Gastroesophageal sphincter (tissue), 4 donors: Measurements from ENCODE around the gene F10. TPM values are rescaled to one million over a fixed set of nuclear protein-coding genes. Genes with fewer than 3 reads are reported as not detected.

Experiments used
- ATAC-seq: fragments of 150-250 bp; one replicate; pipeline ENCODE4 v1.9.1; 2016; ENCODE audit warnings: mild to moderate bottlenecking, moderate library complexity
- H3K27ac ChIP-seq, 4 donors: fragments of 200-600 bp; sonication (generic) in 3 of 4; 1 replicate in 3 of 4; 2 replicates in 1 of 4; pipeline ENCODE4 v1.5.1; 2016 to 2019
- H3K27me3 ChIP-seq: fragments of 200-600 bp; sonication (generic); one replicate; pipeline ENCODE4 v1.5.1; 2019
- H3K36me3 ChIP-seq, 2 donors: fragments of 200-600 bp; sonication (generic); one replicate each; pipeline ENCODE4 v1.5.1; 2019; ENCODE audit warnings: control low read depth in 1 of 2
- H3K4me1 ChIP-seq, 3 donors: fragments of 200-600 bp; sonication (generic); 1 replicate in 2 of 3; 2 replicates in 1 of 3; pipeline ENCODE4 v1.5.1; 2016 to 2019; ENCODE audit warnings: control low read depth in 2 of 3
- H3K4me3 ChIP-seq, 2 donors: fragments of 200-600 bp; sonication (generic); one replicate each; pipeline ENCODE4 v1.5.1; 2019; ENCODE audit warnings: mild to moderate bottlenecking in 1 of 2, moderate library complexity in 1 of 2
- H3K9me3 ChIP-seq, 3 donors: fragments of 200-600 bp; sonication (generic); one replicate each; pipeline ENCODE4 v1.5.1; 2017 to 2019; ENCODE audit warnings: control low read depth in 2 of 3
- EP300 ChIP-seq: sonication (generic); formaldehyde crosslinking; IDR thresholded peaks from one replicate; pipeline ENCODE4 v1.6.1; 2017; ENCODE audit warnings: antibody characterized with exemption, mild to moderate bottlenecking
- POLR2A ChIP-seq, 2 donors: fragments of 450-650 bp; IDR thresholded peaks; one replicate each; pipeline ENCODE4 v1.6.1; 2017; ENCODE audit warnings: antibody characterized with exemption in 2 of 2, mild to moderate bottlenecking in 2 of 2, moderate library complexity in 1 of 2
- POLR2AphosphoS5 ChIP-seq: sonication (generic); formaldehyde crosslinking; IDR thresholded peaks from one replicate; pipeline ENCODE4 v1.6.1; 2017; ENCODE audit warnings: antibody characterized with exemption
- WGBS, 2 donors: methylation state at CpG; one replicate each; pipeline ENCODE4 v1.1.5; 2018; ENCODE audit warnings: low coverage in 1 of 2; 5-methylcytosine and 5-hydroxymethylcytosine counted together
- total RNA-seq, 4 donors: library from RNA; depleted of rRNA; stranded (reverse); fragments of >200 nt; gene quantifications; one replicate each; pipeline ENCODE4 v1.1.0, GENCODE V29; 2016
- TF ChIP-seq, protein P1 (sequence below), 4 experiments: fragments of 200-600 bp in 2 of 4; fragments of 450-650 bp in 2 of 4; sonication (generic) in 1 of 4; IDR thresholded peaks; one replicate each; pipeline ENCODE4 v1.5.1; 2017 to 2019; ENCODE audit warnings: antibody characterized with exemption in 4 of 4, mild to moderate bottlenecking in 2 of 4, moderate library complexity in 2 of 4

F10 gene
- total RNA-seq, 4 donors from 2014 or later = 6.9 to 51.7 (median 12.0) TPM

DNA sequence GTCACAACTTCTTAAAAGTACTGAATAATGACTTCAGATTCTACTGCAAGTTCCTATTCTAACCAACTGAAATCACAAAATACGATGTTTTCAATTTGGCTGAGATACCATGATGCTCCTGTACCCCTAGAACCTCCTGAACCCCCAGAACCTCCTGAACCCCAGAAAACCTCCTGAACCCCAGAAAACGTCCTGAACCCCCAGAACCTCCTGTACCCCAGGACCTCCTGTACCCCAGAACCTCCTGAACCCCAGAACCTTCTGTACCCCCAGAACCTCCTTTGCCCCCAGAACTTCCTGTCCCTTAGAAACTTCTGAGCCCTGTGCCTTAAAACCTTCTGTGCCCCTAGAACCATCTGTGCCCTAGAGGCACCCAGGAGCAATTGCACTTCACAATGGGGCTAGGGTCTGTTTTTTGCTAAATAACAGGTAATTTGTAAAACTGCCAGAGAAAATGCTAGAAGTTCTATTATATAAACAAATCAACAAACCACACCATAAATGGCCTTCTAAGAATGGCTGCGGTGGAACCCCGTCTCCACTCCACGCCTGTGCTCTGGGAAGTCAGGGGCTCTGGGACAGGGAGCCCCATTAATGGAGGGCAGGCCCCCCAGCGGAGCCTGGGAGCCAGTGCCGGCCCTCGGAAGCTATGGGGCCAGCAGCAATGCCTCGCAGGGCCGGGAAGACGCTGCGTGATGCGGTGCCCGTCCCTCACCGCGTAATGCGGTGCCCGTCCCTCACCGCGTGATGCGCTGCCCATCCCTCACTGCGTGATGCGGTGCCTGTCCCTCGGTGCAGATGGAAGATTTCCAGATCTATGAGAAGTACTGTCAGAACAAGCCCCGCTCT, 38.3 kb upstream of the F10 start:
- Histone ChIP-seq H3K4me1 (peaks cover 0 to 4% (median 0%) of the 10 kb centered on the region in 3 donors), H3K4me3 (no peak overlapping the region), H3K9me3 (no peaks in the 10 kb centered on the region), H3K36me3 (peaks cover 0 to 22% of the 10 kb centered on the region in 2 donors), H3K27me3 (peaks cover 37% of the 10 kb centered on the region), H3K27ac (no peak overlapping the region)
- TF ChIP-seq EP300 = no peak
- TF ChIP-seq, protein P1, sequence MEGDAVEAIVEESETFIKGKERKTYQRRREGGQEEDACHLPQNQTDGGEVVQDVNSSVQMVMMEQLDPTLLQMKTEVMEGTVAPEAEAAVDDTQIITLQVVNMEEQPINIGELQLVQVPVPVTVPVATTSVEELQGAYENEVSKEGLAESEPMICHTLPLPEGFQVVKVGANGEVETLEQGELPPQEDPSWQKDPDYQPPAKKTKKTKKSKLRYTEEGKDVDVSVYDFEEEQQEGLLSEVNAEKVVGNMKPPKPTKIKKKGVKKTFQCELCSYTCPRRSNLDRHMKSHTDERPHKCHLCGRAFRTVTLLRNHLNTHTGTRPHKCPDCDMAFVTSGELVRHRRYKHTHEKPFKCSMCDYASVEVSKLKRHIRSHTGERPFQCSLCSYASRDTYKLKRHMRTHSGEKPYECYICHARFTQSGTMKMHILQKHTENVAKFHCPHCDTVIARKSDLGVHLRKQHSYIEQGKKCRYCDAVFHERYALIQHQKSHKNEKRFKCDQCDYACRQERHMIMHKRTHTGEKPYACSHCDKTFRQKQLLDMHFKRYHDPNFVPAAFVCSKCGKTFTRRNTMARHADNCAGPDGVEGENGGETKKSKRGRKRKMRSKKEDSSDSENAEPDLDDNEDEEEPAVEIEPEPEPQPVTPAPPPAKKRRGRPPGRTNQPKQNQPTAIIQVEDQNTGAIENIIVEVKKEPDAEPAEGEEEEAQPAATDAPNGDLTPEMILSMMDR (IDR thresholded peaks at IDR 0.05) = no peak
- WGBS, 2 donors = 84 to 91% methylated on average over 3 to 25 of the region's 25 CpGs
- ATAC-seq = no peak

DNA sequence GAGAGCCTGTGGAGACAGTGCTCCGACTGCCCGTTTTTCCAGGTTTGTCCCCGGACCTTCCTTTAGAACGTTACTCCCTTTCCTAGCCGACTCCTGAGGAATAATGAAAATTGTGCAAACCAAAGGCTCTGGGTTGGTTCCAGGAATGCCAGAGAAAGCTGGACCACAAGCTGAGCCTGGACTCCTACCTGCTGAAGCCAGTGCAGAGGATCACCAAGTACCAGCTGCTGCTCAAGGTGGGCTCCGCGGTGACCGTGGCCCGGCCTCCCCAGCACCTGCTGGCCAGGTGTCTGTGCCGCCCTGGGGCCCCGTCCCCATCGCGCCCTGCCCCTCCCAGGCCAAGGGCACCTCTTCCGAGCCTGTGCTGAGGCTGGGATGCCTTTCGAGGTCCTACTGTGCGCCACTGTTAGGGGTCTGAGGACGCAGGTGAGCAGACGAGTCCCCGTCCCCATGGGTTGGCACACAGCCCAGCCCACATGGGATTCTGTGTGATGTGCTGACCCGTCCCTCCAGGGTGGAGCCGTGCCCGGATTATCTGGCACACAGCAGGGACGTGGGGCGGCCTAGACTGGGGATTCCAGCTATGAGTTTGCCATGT, 37.6 kb upstream of the F10 start:
- H3K27ac ChIP-seq = no peak overlapping the region
- WGBS, 2 donors = 74 to 86% methylated on average over 4 to 7 of the region's 24 CpGs
- H3K36me3 ChIP-seq = peaks cover 0 to 20% of the 10 kb centered on the region in 2 donors
- peaks cover 37% of the 10 kb centered on the region for H3K27me3 ChIP-seq
- H3K9me3 ChIP-seq = no peaks in the 10 kb centered on the region
- no peak overlapping the region for H3K4me3 ChIP-seq
- ATAC-seq = no peak
- no peak for TF ChIP-seq EP300
- no peak for TF ChIP-seq POLR2AphosphoS5
- TF ChIP-seq, protein P1 (IDR thresholded peaks at IDR 0.05) = no peak
- H3K4me1 ChIP-seq = peaks cover 0 to 4% (median 0%) of the 10 kb centered on the region in 3 donors

DNA sequence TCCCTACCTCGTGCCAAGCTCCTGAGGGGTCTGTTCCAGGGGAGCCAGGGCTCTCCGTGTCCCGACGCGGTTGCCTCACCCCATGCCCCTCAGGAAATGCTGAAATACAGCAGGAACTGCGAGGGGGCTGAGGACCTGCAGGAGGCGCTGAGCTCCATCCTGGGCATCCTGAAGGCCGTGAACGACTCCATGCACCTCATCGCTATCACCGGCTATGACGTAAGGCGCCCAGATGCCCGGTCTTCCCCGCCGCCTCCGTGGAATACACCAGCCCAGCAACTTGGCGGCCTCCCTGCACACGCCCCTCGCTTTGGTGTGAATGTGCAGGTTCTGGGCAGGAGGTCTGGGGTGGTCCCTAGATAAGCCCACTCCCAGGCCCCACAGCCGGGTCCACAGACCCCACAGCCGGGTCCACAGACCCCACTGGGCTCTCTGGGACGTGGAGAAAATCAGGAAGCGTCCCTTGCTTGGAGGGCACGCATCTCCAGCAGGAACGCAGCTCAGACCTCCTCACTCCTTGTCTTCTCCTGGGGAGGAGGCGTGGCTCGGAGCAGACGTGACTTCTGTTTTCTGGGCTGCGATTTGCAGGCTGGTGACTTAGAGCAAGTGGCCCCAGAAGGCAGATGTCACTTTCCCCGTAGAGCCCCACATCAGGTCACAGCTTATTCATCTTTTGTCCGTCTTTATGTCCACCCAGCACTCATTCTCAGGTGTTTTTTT, 36.4 kb upstream of the F10 start:
- Histone ChIP-seq H3K36me3 (peaks cover 0 to 20% of the 10 kb centered on the region in 2 donors), H3K4me3 (no peak overlapping the region), H3K4me1 (peaks cover 0 to 4% (median 0%) of the 10 kb centered on the region in 3 donors), H3K27me3 (peaks cover 30% of the 10 kb centered on the region), H3K9me3 (no peaks in the 10 kb centered on the region), H3K27ac (no peak overlapping the region)
- TF ChIP-seq, protein P1 (IDR thresholded peaks at IDR 0.05) = no peak
- TF ChIP-seq POLR2AphosphoS5 = no peak
- TF ChIP-seq EP300 = no peak
- no peak for TF ChIP-seq POLR2A (IDR thresholded peaks at IDR 0.05)
- no peak for ATAC-seq
- WGBS, 2 donors = 67 to 85% methylated on average over 6 of the region's 32 CpGs

DNA sequence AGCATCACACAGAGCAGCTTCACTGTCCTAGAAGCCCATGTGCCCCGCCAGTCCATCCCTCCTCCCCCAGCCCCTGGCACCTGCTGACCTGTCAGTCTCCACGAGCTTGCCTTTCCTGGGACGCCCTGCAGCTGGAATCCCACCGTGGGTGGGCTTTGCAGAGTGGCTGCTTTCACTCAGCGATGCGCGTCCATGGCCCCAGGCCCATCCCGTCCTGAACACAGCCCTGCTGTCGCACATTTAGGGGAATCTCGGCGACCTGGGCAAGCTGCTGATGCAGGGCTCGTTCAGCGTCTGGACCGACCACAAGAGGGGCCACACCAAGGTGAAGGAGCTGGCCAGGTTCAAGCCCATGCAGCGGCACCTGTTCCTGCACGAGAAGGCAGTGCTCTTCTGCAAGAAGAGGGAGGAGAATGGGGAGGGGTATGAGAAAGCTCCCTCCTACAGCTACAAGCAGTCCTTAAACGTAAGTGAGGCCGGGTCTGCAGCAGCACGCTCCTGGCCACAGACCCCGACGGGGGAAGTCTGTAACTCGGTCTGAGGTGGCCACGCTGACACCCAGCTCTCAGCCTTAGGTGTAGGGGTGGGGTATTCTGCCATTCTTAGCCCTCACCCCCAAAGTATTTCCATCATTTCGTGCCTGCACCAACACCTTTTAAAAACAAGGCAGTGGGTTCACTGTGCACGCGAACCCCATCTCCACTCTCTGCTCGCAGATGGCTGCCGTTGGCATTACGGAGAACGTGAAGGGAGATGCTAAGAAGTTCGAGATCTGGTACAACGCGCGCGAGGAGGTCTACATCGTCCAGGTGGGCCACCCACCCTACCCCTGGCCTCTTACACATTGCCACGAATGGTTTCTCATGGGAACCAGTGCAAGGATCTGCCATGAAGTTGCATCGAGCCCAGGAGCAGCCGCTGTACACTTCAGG, 35.3 kb upstream of the F10 start:
- 88 to 96% methylated on average over 9 to 18 of the region's 39 CpGs for WGBS, 2 donors
- H3K9me3 ChIP-seq = no peaks in the 10 kb centered on the region
- H3K4me3 ChIP-seq = no peak overlapping the region
- H3K27me3 ChIP-seq = peaks cover 30% of the 10 kb centered on the region
- no peak for ATAC-seq
- TF ChIP-seq, protein P1 (IDR thresholded peaks at IDR 0.05) = no peak
- TF ChIP-seq EP300 = no peak
- TF ChIP-seq POLR2A (IDR thresholded peaks at IDR 0.05) = no peak
- no peak for TF ChIP-seq POLR2AphosphoS5
- H3K36me3 ChIP-seq = peaks cover 0 to 20% of the 10 kb centered on the region in 2 donors
- H3K27ac ChIP-seq = no peak overlapping the region
- H3K4me1 ChIP-seq = peaks cover 0 to 4% (median 0%) of the 10 kb centered on the region in 3 donors
